Fibroblast of villous mesenchyme (primary cell): ENCODE data around the gene MEGF9. TPM values are rescaled to one million over a fixed set of nuclear protein-coding genes. Genes with fewer than 3 reads are reported as not detected.
A peak's percentile ranks its signal among the peaks of the same experiment; 100 is the strongest.

Experiments
- DNase-seq: peaks from one replicate; pipeline ENCODE4 v3.0.0-alpha.2; 2010; ENCODE audit warnings: low read depth
- H3K4me3 ChIP-seq: 2 replicates; pipeline ENCODE4 v1.5.1; 2011; ENCODE audit warnings: low read depth, mild to moderate bottlenecking, low read length
- CTCF ChIP-seq: IDR thresholded peaks from 2 replicates; pipeline ENCODE4 v1.5.1; 2012; ENCODE audit warnings: low read depth, mild to moderate bottlenecking, low read length; ENCODE audit not compliant: insufficient read depth
- total RNA-seq: library from RNA; depleted of rRNA; stranded (reverse); fragments of >200 nt; gene quantifications from 2 replicates; pipeline ENCODE4 v1.2.3, GENCODE V29; 2012

Gene MEGF9
- total RNA-seq, 1 donor = 4.3 TPM

GRCh38 chr9:120741191-120741590 lies 26.9 kb upstream of the MEGF9 start:
- no peak overlapping the region for H3K4me3 ChIP-seq
- no peak for DNase-seq
- TF ChIP-seq CTCF = no peak

GRCh38 chr9:120740132-120740531 lies 25.9 kb upstream of the MEGF9 start:
- no peak for TF ChIP-seq CTCF
- no peak for DNase-seq
- H3K4me3 ChIP-seq = no peak overlapping the region

DNA sequence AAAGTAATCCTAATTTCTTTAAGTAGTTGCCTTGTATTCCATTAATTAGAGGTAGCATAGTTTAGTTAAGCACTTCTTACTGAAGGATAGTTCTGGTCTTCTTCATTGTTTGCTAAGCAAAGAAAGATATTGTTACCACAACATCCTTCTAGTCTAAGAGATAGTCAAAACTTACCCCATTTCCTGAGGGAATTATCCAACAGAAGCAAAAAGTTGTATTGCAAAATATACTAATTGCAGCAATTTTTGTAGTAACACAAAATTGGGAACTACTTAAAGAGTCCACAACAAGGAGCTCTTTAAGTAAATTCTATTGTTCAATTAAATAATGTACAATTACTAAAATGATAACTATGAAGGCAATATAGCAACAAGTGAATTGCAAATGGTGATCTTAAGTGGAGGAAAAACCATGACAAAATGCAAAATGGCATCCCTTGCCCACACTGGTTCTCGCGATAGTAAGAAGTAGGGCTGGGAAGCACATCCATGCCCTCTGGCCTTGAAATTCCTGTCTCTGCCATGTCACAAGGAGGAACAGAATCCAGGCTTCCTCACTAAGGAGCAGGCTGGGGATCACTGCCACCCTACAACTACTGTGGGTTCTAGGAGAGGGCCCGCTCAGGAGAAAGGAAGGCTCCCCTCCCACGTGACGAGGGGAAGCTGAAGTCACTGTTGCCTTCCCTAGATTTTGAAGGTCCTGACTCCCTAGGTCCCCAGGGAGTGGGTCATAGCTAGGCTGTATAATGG lies 23.3 kb upstream of the MEGF9 start:
- no peak overlapping the region for H3K4me3 ChIP-seq
- DNase-seq = no peak
- no peak for TF ChIP-seq CTCF

GRCh38 chr9:120736881-120737280 lies 22.6 kb upstream of the MEGF9 start:
- TF ChIP-seq CTCF = no peak
- no peak for DNase-seq
- no peak overlapping the region for H3K4me3 ChIP-seq

GRCh38 chr9:120735415-120736126 lies 21.3 kb upstream of the MEGF9 start:
- DNase-seq = peak; percentile 88
- no peak overlapping the region for H3K4me3 ChIP-seq
- TF ChIP-seq CTCF = no peak

DNA sequence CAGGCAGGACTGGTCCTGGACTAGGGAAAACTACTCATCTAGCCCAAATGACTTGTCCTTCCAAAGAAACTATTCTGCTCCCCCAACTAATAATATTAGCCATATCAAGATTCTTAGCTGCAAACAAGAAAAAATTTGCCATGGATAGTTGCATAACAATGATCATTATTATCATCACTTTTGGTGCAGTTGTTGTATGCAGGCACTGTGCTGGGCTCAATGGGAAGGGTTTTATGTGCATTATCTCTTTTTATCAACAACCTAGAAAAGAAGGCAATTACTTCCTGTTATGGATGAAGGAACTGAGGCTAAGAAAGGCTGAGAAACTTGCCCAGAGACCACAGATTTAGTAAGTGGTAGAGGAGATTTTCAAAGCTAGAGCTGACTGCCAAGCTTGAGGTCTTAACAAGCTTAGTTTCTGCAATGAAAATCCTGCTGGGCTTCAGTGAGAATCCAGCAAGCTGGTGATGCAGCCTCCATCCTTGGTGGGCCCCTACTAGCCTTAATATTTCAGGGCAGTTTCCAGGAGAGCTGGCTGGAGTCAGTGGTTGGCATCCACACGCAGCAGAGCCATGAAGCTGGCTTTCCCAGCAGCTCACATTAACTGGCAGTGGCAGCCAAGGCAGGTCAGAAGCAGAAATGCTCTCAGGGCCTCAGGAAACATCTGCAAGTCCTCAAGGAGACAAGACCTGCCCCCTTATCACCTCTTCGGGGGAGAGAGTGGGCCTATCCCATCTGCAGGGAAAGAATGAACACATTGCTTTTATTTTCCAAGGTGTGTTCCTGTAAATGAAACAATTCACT lies 20.5 kb upstream of the MEGF9 start:
- TF ChIP-seq CTCF = no peak
- peak; percentile 40 for DNase-seq
- H3K4me3 ChIP-seq = no peak overlapping the region
